Measurements from ENCODE around the gene RAB10. TPM values are rescaled to one million over a fixed set of nuclear protein-coding genes. Genes with fewer than 3 reads are reported as not detected.

Gene RAB10
- total RNA-seq, 1 experiment from 2014 or later = 167 TPM

GRCh38 chr2:26182887-26183630, 149.2 kb downstream of the RAB10 start:
- H3K27me3 ChIP-seq (ENCODE audit: insufficient read depth, low read length) = no peaks in the 10 kb centered on the region
- no peaks in the 10 kb centered on the region for H3K79me2 ChIP-seq (ENCODE audit: insufficient read depth, low read length)
- H3K4me1 ChIP-seq (ENCODE audit: control insufficient read depth in 1 of 2, insufficient read depth in 2 of 2, low read length in 2 of 2) = peaks cover 0 to 9% of the 10 kb centered on the region in 2 experiments; a peak in 1 of 4 replicates
- DNase-seq (ENCODE audit: low read depth, low spot score) (no peak), ATAC-seq (no peak)
- H3K4me3 ChIP-seq (replicated peaks in 1 of 2; ENCODE audit: low read depth in 1 of 2, low read length in 2 of 2) = no peak overlapping the region
- no peaks in the 10 kb centered on the region for H3K9me3 ChIP-seq (ENCODE audit: control insufficient read depth in 1 of 2, insufficient read depth in 1 of 2, low read depth in 1 of 2, low read length in 2 of 2)
- no peak overlapping the region for H3K9ac ChIP-seq (ENCODE audit: low read length)
- ChIA-PET RAD21 (ENCODE audit: low non-redundant PET in 1 of 2, low total read pairs in 2 of 2, uncharacterized antibody in 2 of 2, unreplicated experiment in 2 of 2) (no interaction called here), POLR2A (no interaction called here), CTCF (interaction anchor here (0.6 kb wide), 1 partner anchor 155 kb away, joined by 3 read pairs; no protein-coding TSS in a partner anchor)
- H3K4me2 ChIP-seq (ENCODE audit: low read length) = no peak overlapping the region
- BruUV-seq (replicated peaks) = no TSS peak
- no peak overlapping the region for H3K27ac ChIP-seq (ENCODE audit: low read depth, low read length)
- intact Hi-C loops (cut with micrococcal nuclease) = no loop called here
- H3K36me3 ChIP-seq (ENCODE audit: control insufficient read depth in 1 of 2, insufficient read depth in 2 of 2, low read length in 2 of 2) = no peaks in the 10 kb centered on the region
- H3K9me2 ChIP-seq (ENCODE audit: insufficient read depth) = no peaks in the 10 kb centered on the region
- no peak overlapping the region for H2AFZ ChIP-seq (ENCODE audit: low read depth, low read length, poor library complexity, severe bottlenecking)
- no peak for TF ChIP-seq ZNF274 (IDR thresholded peaks at IDR 0.05; ENCODE audit: low read depth, low read length)
- H4K20me1 ChIP-seq (ENCODE audit: insufficient read depth) = no peaks in the 10 kb centered on the region

- no peak overlapping the region for H3K4me3 ChIP-seq (replicated peaks in 1 of 2; ENCODE audit: low read depth in 1 of 2, low read length in 2 of 2)
- no peak for ATAC-seq
- no peaks in the 10 kb centered on the region for H3K36me3 ChIP-seq (ENCODE audit: control insufficient read depth in 1 of 2, insufficient read depth in 2 of 2, low read length in 2 of 2)
- ChIA-PET RAD21 (ENCODE audit: low non-redundant PET in 1 of 2, low total read pairs in 2 of 2, uncharacterized antibody in 2 of 2, unreplicated experiment in 2 of 2) (no interaction called here), CTCF (interaction anchor here (1.0 kb wide), 1 partner anchor 12 kb away, joined by 3 read pairs; no protein-coding TSS in a partner anchor), POLR2A (no interaction called here)
- H2AFZ ChIP-seq (ENCODE audit: low read depth, low read length, poor library complexity, severe bottlenecking) = no peak overlapping the region
- H3K4me2 ChIP-seq (ENCODE audit: low read length) = no peak overlapping the region
- no peak overlapping the region; the same call in 1 of the 2 replicates for H3K27ac ChIP-seq (ENCODE audit: low read depth, low read length)
- no peaks in the 10 kb centered on the region for H3K9me3 ChIP-seq (ENCODE audit: control insufficient read depth in 1 of 2, insufficient read depth in 1 of 2, low read depth in 1 of 2, low read length in 2 of 2)
- no peaks in the 10 kb centered on the region for H4K20me1 ChIP-seq (ENCODE audit: insufficient read depth)
- no peaks in the 10 kb centered on the region for H3K9me2 ChIP-seq (ENCODE audit: insufficient read depth)
- H3K79me2 ChIP-seq (ENCODE audit: insufficient read depth, low read length) = no peaks in the 10 kb centered on the region
- BruUV-seq (replicated peaks) = no TSS peak
- DNase-seq (ENCODE audit: low read depth, low spot score) = no peak
- H3K9ac ChIP-seq (ENCODE audit: low read length) = no peak overlapping the region
- peaks cover 0 to 9% of the 10 kb centered on the region in 2 experiments; a peak in 1 of 4 replicates for H3K4me1 ChIP-seq (ENCODE audit: control insufficient read depth in 1 of 2, insufficient read depth in 2 of 2, low read length in 2 of 2)
- H3K27me3 ChIP-seq (ENCODE audit: insufficient read depth, low read length) = no peaks in the 10 kb centered on the region
- TF ChIP-seq EGR1 (IDR thresholded peaks at IDR 0.05; ENCODE audit: low read depth) (no peak), TCF7L2 (IDR thresholded peaks at IDR 0.05; ENCODE audit: borderline replicate concordance, extremely low read depth, insufficient read depth, insufficient read length) (no peak), SIN3A (IDR thresholded peaks at IDR 0.05; ENCODE audit: low read depth) (no peak), ZFX (IDR thresholded peaks at IDR 0.05) (no peak), EZH2phosphoT487 (IDR thresholded peaks at IDR 0.05; ENCODE audit: borderline replicate concordance) (no peak), CBX3 (IDR thresholded peaks at IDR 0.05; ENCODE audit: low read depth) (no peak), CEBPB (IDR thresholded peaks at IDR 0.05; ENCODE audit: low read depth) (no peak), FOSL1 (IDR thresholded peaks at IDR 0.05; ENCODE audit: low read depth) (no peak), ELF1 (IDR thresholded peaks at IDR 0.05; ENCODE audit: borderline replicate concordance, low read depth) (no peak), ZBTB33 (IDR thresholded peaks at IDR 0.05; ENCODE audit: extremely low read depth, insufficient replicate concordance, low read length) (no peak), YY1 (IDR thresholded peaks at IDR 0.05; ENCODE audit: extremely low read depth, insufficient replicate concordance, low read depth, low read length) (no peak), ATF3 (IDR thresholded peaks at IDR 0.05) (no peak), POLR2A (IDR thresholded peaks at IDR 0.05; ENCODE audit: borderline replicate concordance, extremely low read depth, insufficient read depth, insufficient read length) (no peak)
- intact Hi-C loops (cut with micrococcal nuclease) = no loop called here
These were observed 150.2 kb downstream of the RAB10 start for GRCh38 chr2:26184121-26184520.

All from HCT116 (cell line).